Endothelial cell of umbilical vein (primary cell): ENCODE results near the gene TPO. TPM values are rescaled to one million over a fixed set of nuclear protein-coding genes. Genes with fewer than 3 reads are reported as not detected.

Experiments used
- BruUV-seq: library from RNA; stranded (reverse); fragments of 400-500 nt; replicated peaks from 2 replicates; lab custom pipeline; 2021; lab: Mats Ljungman, UMichigan
- CTCF ChIA-PET: fragments of 300-600, 350-600 bp; sonication (Branson Sonifier 250); formaldehyde crosslinking; loops from one replicate; lab custom pipeline; 2021; ENCODE audit warnings: antibody characterized with exemption, inconsistent platforms; lab: Charles Lee
- POLR2A ChIA-PET: fragments of 300-600, 350-600 bp; sonication (Branson Sonifier 250); formaldehyde crosslinking; loops from one replicate; lab custom pipeline; 2021; ENCODE audit warnings: antibody characterized with exemption, inconsistent platforms; lab: Charles Lee
- DNase-seq: peaks from one replicate; pipeline ENCODE4 v3.0.0-alpha.2; 2011; ENCODE audit warnings: low read depth, low spot score
- FAIRE-seq: peaks from 2 replicates; lab custom pipeline; 2011; peaks lifted over from hg19 to GRCh38; lab: Jason Lieb, UNC
- H2AFZ ChIP-seq: 2 replicates; pipeline ENCODE4 v1.6.0; 2012; ENCODE audit warnings: low read depth, low read length, control low read depth, inconsistent platforms
- H3K27ac ChIP-seq: 2 replicates; pipeline ENCODE4 v1.5.1; 2011; ENCODE audit warnings: low read depth, mild to moderate bottlenecking, control low read depth, low read length, moderate library complexity; ENCODE audit not compliant: insufficient read depth
- H3K27me3 ChIP-seq, 2 experiments: 2 replicates each; pipeline versions ENCODE4 v1.6.0 to v1.6.1; 2011; ENCODE audit warnings: low read length in 2 of 2, mixed read lengths in 1 of 2; ENCODE audit not compliant: control insufficient read depth in 2 of 2, insufficient read depth in 2 of 2
- H3K36me3 ChIP-seq, 2 experiments: 2 replicates in 1 of 2; 3 replicates in 1 of 2; pipeline ENCODE4 v1.5.1; 2011; ENCODE audit warnings: low read length in 2 of 2, mild to moderate bottlenecking in 1 of 2, moderate library complexity in 1 of 2; ENCODE audit not compliant: control insufficient read depth in 2 of 2, insufficient read depth in 2 of 2; ENCODE audit errors: extremely low read depth in 1 of 2
- H3K4me1 ChIP-seq: 3 replicates; pipeline ENCODE4 v1.5.1; 2011; ENCODE audit warnings: mild to moderate bottlenecking, low read length; ENCODE audit not compliant: control insufficient read depth, insufficient read depth; ENCODE audit errors: extremely low read depth
- H3K4me2 ChIP-seq: 2 replicates; pipeline ENCODE4 v1.6.1; 2011; ENCODE audit warnings: low read length, control low read depth, mixed read lengths; ENCODE audit not compliant: insufficient read depth
- H3K4me3 ChIP-seq, 3 experiments: fragments of 200-600 bp in 1 of 3; sonication (generic), shearing (Covaris generic) in 1 of 3; replicated peaks in 1 of 3; 2 replicates each; pipeline ENCODE4 v1.5.1; 2011 to 2016; ENCODE audit warnings: control low read depth in 3 of 3, low read length in 3 of 3, mild to moderate bottlenecking in 2 of 3, inconsistent platforms in 1 of 3, low read depth in 1 of 3, moderate library complexity in 1 of 3; ENCODE audit not compliant: insufficient read depth in 1 of 3
- H3K79me2 ChIP-seq: 2 replicates; pipeline ENCODE4 v1.6.0; 2012; ENCODE audit warnings: low read length, inconsistent platforms; ENCODE audit not compliant: control insufficient read depth, insufficient read depth
- H3K9ac ChIP-seq: replicated peaks from 2 replicates; pipeline ENCODE3; 2011; ENCODE audit warnings: low read length, control low read depth; ENCODE audit not compliant: insufficient read depth; ENCODE audit errors: extremely low read depth
- H3K9me1 ChIP-seq: replicated peaks from 3 replicates; pipeline ENCODE4 v1.6.0; 2011; ENCODE audit warnings: mild to moderate bottlenecking, low read length; ENCODE audit not compliant: control insufficient read depth, insufficient read depth; ENCODE audit errors: extremely low read depth
- H3K9me3 ChIP-seq: replicated peaks from 2 replicates; pipeline ENCODE4 v1.5.1; 2012; ENCODE audit warnings: low read length, inconsistent platforms; ENCODE audit not compliant: control insufficient read depth, insufficient read depth
- H4K20me1 ChIP-seq: replicated peaks from 2 replicates; pipeline ENCODE3; 2011; ENCODE audit warnings: mild to moderate bottlenecking, low read length; ENCODE audit not compliant: control insufficient read depth, insufficient read depth; ENCODE audit errors: extremely low read depth
- CTCF ChIP-seq, 2 donors: IDR thresholded peaks; 1 replicate in 1 of 2; 2 replicates in 1 of 2; pipeline ENCODE4 v1.5.1; 2011; ENCODE audit warnings: low read length in 2 of 2, mild to moderate bottlenecking in 2 of 2, moderate library complexity in 2 of 2, control low read depth in 1 of 2, inconsistent platforms in 1 of 2, low read depth in 1 of 2; ENCODE audit not compliant: insufficient read depth in 1 of 2; ENCODE audit errors: extremely low read depth in 1 of 2
- EZH2 ChIP-seq: IDR thresholded peaks from 2 replicates; pipeline ENCODE4 v1.6.1; 2012; ENCODE audit warnings: borderline replicate concordance, low read depth, mild to moderate bottlenecking, moderate library complexity, low read length, inconsistent platforms; ENCODE audit not compliant: severe bottlenecking
- FOS ChIP-seq: IDR thresholded peaks from 2 replicates; pipeline ENCODE4 v1.6.1; 2011; ENCODE audit warnings: mild to moderate bottlenecking, low read length, moderate library complexity, borderline replicate concordance; ENCODE audit not compliant: insufficient read depth
- GATA2 ChIP-seq: IDR thresholded peaks from 2 replicates; pipeline ENCODE4 v1.7.0; 2011; ENCODE audit warnings: low read depth, mild to moderate bottlenecking, moderate library complexity, mixed read lengths, low read length; ENCODE audit not compliant: insufficient read length, insufficient read depth
- JUN ChIP-seq: IDR thresholded peaks from 2 replicates; pipeline ENCODE4 v1.6.1; 2011; ENCODE audit warnings: borderline replicate concordance, low read depth; ENCODE audit not compliant: insufficient read length, insufficient read depth
- MAX ChIP-seq: IDR thresholded peaks from 2 replicates; pipeline ENCODE4 v1.6.1; 2011; ENCODE audit not compliant: insufficient read depth, insufficient read length
- MYC ChIP-seq: IDR thresholded peaks from one replicate; pipeline ENCODE4 v1.6.1; 2011; ENCODE audit warnings: mild to moderate bottlenecking, low read depth, low read length
- POLR2A ChIP-seq: IDR thresholded peaks from 2 replicates; pipeline ENCODE4 v1.6.1; 2012; ENCODE audit warnings: low read depth, mild to moderate bottlenecking, control low read depth, low read length
- POLR2AphosphoS5 ChIP-seq: IDR thresholded peaks from 2 replicates; pipeline ENCODE4 v1.6.1; 2012; ENCODE audit warnings: low read depth, mild to moderate bottlenecking, control low read depth, low read length, moderate library complexity; ENCODE audit not compliant: insufficient read depth
- dilution Hi-C: fragments of 300-500 bp; cut with MboI; formaldehyde crosslinking; loops from one replicate; pipeline ENCODE4 v1.15.0; 2019; ENCODE audit warnings: low sequenced_read_pairs; ENCODE audit not compliant: extremely low pct_ligation_motif_present
- intact Hi-C: fragments of 100-400 bp; cut with micrococcal nuclease; formaldehyde crosslinking; loops from one replicate; pipeline ENCODE4 v1.10.0; 2022
- polyA plus RNA-seq, 4 experiments: library from polyadenylated mRNA; depleted of rRNA in 3 of 4; stranded (reverse) in 3 of 4; unstranded in 1 of 4; fragments of >200 nt; gene quantifications; 2 replicates each; pipeline versions ENCODE4 v1.2.1 to v1.2.3, GENCODE V29; 2011 to 2012; ENCODE audit warnings: missing spikeins in 1 of 4
- total RNA-seq: library from RNA; stranded (reverse); gene quantifications from 2 replicates; pipeline ENCODE4 v1.2.3, GENCODE V29; 2021

Gene TPO
- total and polyA plus RNA-seq, 2 donors (not counting 3 experiments of a cell fraction or from before 2014, with no cell fraction given), result not detected

- H3K4me1 ChIP-seq, result no peaks in the 10 kb centered on the region
Observed at GRCh38 chr2:1499033-1499795, 86.0 kb downstream of the TPO start.

More at GRCh38 chr2:1499033-1499795, 86.0 kb downstream of the TPO start:
- BruUV-seq, result no TSS peak
- dilution Hi-C loops, result no loop called here
- DNase-seq, result no peak
- H3K79me2 ChIP-seq, result no peaks in the 10 kb centered on the region
- H3K4me3 ChIP-seq, result no peak overlapping the region
- ChIA-PET CTCF (no interaction called here), POLR2A (no interaction called here)
- no peak overlapping the region for H2AFZ ChIP-seq
- H3K9ac ChIP-seq, result no peak overlapping the region
- no peaks in the 10 kb centered on the region for H3K36me3 ChIP-seq
- FAIRE-seq, result no peak
- H3K9me3 ChIP-seq, result no peaks in the 10 kb centered on the region
- H3K9me1 ChIP-seq, result no peaks in the 10 kb centered on the region
- no peaks in the 10 kb centered on the region for H4K20me1 ChIP-seq
- H3K27ac ChIP-seq, result no peak overlapping the region
- no peak overlapping the region for H3K4me2 ChIP-seq
- no peak for TF ChIP-seq MYC
- no peak for TF ChIP-seq CTCF (IDR thresholded peaks at IDR 0.05; ENCODE audit: extremely low read depth in 1 of 2, insufficient read depth in 1 of 2, low read depth in 1 of 2, low read length in 2 of 2)
- TF ChIP-seq POLR2AphosphoS5, result no peak
- TF ChIP-seq FOS, result no peak
- TF ChIP-seq GATA2, result no peak
- no peak for TF ChIP-seq JUN
- no peak for TF ChIP-seq POLR2A
- TF ChIP-seq EZH2, result no peak
- TF ChIP-seq MAX, result no peak
- intact Hi-C loops, result no loop called here
- H3K27me3 ChIP-seq, result no peaks in the 10 kb centered on the region
